K562 (cell line): ENCODE results near the gene TBC1D2B. TPM values are rescaled to one million over a fixed set of nuclear protein-coding genes. Genes with fewer than 3 reads are reported as not detected.
"Not testable (repeated sequence)": the region's sequence is repeated elsewhere in the genome, so short reads cannot be mapped to it uniquely, and the experiment has no call there.

Source experiments
- ATAC-seq: fragments of 200-7000 bp; cut with Tn5 transposase; 3 replicates; pipeline ENCODE4 v1.9.1; 2020; ENCODE audit warnings: moderate library complexity
- BruUV-seq: library from RNA; stranded (reverse); fragments of 400-500 nt; replicated peaks from 2 replicates; lab custom pipeline; 2021; lab: Mats Ljungman, UMichigan
- CTCF ChIA-PET: fragments of 300-600 bp; formaldehyde crosslinking; extraction: SDS; loops from one replicate; lab custom pipeline; 2021; ENCODE audit warnings: low intra/inter-chr PET ratio; lab: Yijun Ruan, JAX
- POLR2A ChIA-PET: fragments of 300-600, 350-650 bp; sonication (Branson Sonifier 250); formaldehyde crosslinking; extraction: SDS; loops from one replicate; lab custom pipeline; 2021; ENCODE audit warnings: antibody characterized with exemption, inconsistent platforms; lab: Yijun Ruan, JAX
- DNase-seq, 4 experiments: peaks; one replicate each; pipeline versions ENCODE4 v3.0.0 to v3.0.0-alpha.2; 2011 to 2018; ENCODE audit warnings: low spot score in 3 of 4, mixed read lengths in 3 of 4; ENCODE audit errors: extremely low read depth in 1 of 4
- FAIRE-seq: peaks from 2 replicates; lab custom pipeline; 2011; peaks lifted over from hg19 to GRCh38; lab: Jason Lieb, UNC
- H2AFZ ChIP-seq: 2 replicates; pipeline ENCODE4 v1.6.0; 2011; ENCODE audit warnings: low read depth, low read length, control low read depth, inconsistent platforms
- H3K27ac ChIP-seq: fragments of 200-600 bp; 3 replicates; pipeline ENCODE4 v1.8.0; 2011; ENCODE audit warnings: low read depth, mild to moderate bottlenecking, control low read depth, inconsistent platforms, low read length, moderate library complexity, mixed read lengths; ENCODE audit errors: extremely low read depth
- H3K27me3 ChIP-seq, 2 experiments: fragments of 300-600 bp in 1 of 2; 2 replicates in 1 of 2; 3 replicates in 1 of 2; pipeline versions ENCODE4 v1.6.0 to v1.8.0; 2011; ENCODE audit warnings: inconsistent platforms in 2 of 2, low read length in 2 of 2, mild to moderate bottlenecking in 1 of 2, mixed read lengths in 1 of 2, moderate library complexity in 1 of 2; ENCODE audit not compliant: control insufficient read depth in 2 of 2, insufficient read depth in 2 of 2
- H3K36me3 ChIP-seq: fragments of 300-600 bp; 3 replicates; pipeline ENCODE4 v1.8.0; 2011; ENCODE audit warnings: mild to moderate bottlenecking, low read length, inconsistent platforms; ENCODE audit not compliant: control insufficient read depth, insufficient read depth
- H3K4me1 ChIP-seq, 2 experiments: fragments of 200-600 bp in 1 of 2; replicated peaks in 1 of 2; 2 replicates in 1 of 2; 3 replicates in 1 of 2; pipeline versions ENCODE4 v1.5.1 to v1.8.0; 2011; ENCODE audit warnings: inconsistent platforms in 2 of 2, low read length in 2 of 2, mild to moderate bottlenecking in 1 of 2, mixed read lengths in 1 of 2, moderate library complexity in 1 of 2; ENCODE audit not compliant: control insufficient read depth in 2 of 2, insufficient read depth in 2 of 2
- H3K4me2 ChIP-seq: 2 replicates; pipeline ENCODE4 v1.6.1; 2011; ENCODE audit warnings: low read length, control low read depth, inconsistent platforms, mixed read lengths; ENCODE audit not compliant: insufficient read depth
- H3K4me3 ChIP-seq: fragments of 200-600 bp; sonication (generic), shearing (Covaris generic); 2 replicates; pipeline ENCODE4 v1.5.1; 2016; ENCODE audit warnings: control low read depth, inconsistent platforms
- H3K79me2 ChIP-seq: fragments of 200-600 bp; 3 replicates; pipeline ENCODE4 v1.8.0; 2011; ENCODE audit warnings: low read length, inconsistent platforms; ENCODE audit not compliant: control insufficient read depth, insufficient read depth
- H3K9ac ChIP-seq, 2 experiments: 2 replicates each; pipeline versions ENCODE4 v1.6.0 to v1.6.1; 2011; ENCODE audit warnings: low read depth in 2 of 2, low read length in 2 of 2, control low read depth in 1 of 2, inconsistent platforms in 1 of 2, mild to moderate bottlenecking in 1 of 2, mixed read lengths in 1 of 2; ENCODE audit not compliant: insufficient read depth in 1 of 2
- H3K9me1 ChIP-seq: one replicate; pipeline ENCODE4 v1.6.0; 2011; ENCODE audit warnings: inconsistent platforms, mild to moderate bottlenecking, low read length, moderate library complexity; ENCODE audit not compliant: control insufficient read depth, insufficient read depth
- H3K9me3 ChIP-seq: replicated peaks from 2 replicates; pipeline ENCODE4 v1.5.1; 2011; ENCODE audit warnings: low read depth, low read length, inconsistent platforms; ENCODE audit not compliant: control insufficient read depth, insufficient read depth
- H4K20me1 ChIP-seq: replicated peaks from 2 replicates; pipeline ENCODE4 v1.6.1; 2011; ENCODE audit warnings: low read length, inconsistent platforms, mixed read lengths; ENCODE audit not compliant: control insufficient read depth, insufficient read depth
- BHLHE40 ChIP-seq: IDR thresholded peaks from 2 replicates; pipeline ENCODE4 v1.6.1; 2011; ENCODE audit warnings: low read length, improper control_type of control experiment
- E2F1 ChIP-seq: sonication (generic); formaldehyde crosslinking; IDR thresholded peaks from 2 replicates; pipeline ENCODE4 v1.8.1; 2023; ENCODE audit warnings: mild to moderate bottlenecking, missing genetic modification reagents, moderate library complexity
- ZBTB43 ChIP-seq: sonication (generic); formaldehyde crosslinking; IDR thresholded peaks from 2 replicates; pipeline ENCODE4 v1.8.0; 2023; ENCODE audit warnings: mild to moderate bottlenecking, missing genetic modification reagents
- ZNF740 ChIP-seq, 3 experiments: fragments of 200-800 bp in 1 of 3; sonication (Bioruptor generic) in 1 of 3; sonication (generic) in 1 of 3; formaldehyde crosslinking in 1 of 3; IDR thresholded peaks; 2 replicates each; pipeline versions ENCODE4 v1.6.1 to v1.8.0; 2016 to 2022; ENCODE audit warnings: mild to moderate bottlenecking in 2 of 3, missing compliant biosample characterization in 2 of 3, missing genetic modification characterization in 2 of 3, missing genetic modification reagents in 1 of 3
- WGBS: fragments of 100-300 bp; shearing (Covaris generic); methylation state at CpG from one replicate; pipeline ENCODE4 v1.1.6; 2016; ENCODE audit warnings: low coverage, mixed read lengths; ENCODE audit not compliant: insufficient coverage; ENCODE audit errors: missing lambda C conversion rate; 5-methylcytosine and 5-hydroxymethylcytosine counted together
- in situ Hi-C: fragments of 300-500 bp; cut with MboI; formaldehyde crosslinking; loops from 4 replicates; pipeline ENCODE4 v1.15.0; 2018; ENCODE audit warnings: inconsistent platforms, mixed read lengths
- intact Hi-C: fragments of 100-400 bp; cut with micrococcal nuclease; formaldehyde crosslinking; loops from 2 replicates; pipeline ENCODE4 v1.14.2; 2022
- polyA plus RNA-seq, 8 experiments: library from polyadenylated mRNA; depleted of rRNA in 4 of 8; stranded (reverse) in 5 of 8; unstranded in 3 of 8; fragments of >200 nt; fragmentation: Nextera tagmentation in 2 of 8; fragmentation: Illumina TruSeq in 1 of 8; extraction: Ambion mirVana in 2 of 8; extraction: Trizol in 1 of 8; gene quantifications; 2 replicates each; pipeline versions ENCODE4 v1.2.1 to v1.2.3, GENCODE V29; 2011 to 2014; ENCODE audit warnings: inconsistent platforms in 1 of 8, missing spikeins in 1 of 8
- total RNA-seq, 7 experiments: library from RNA; depleted of rRNA in 6 of 7; stranded (reverse); fragments of >200 nt in 6 of 7; fragmentation: Illumina TruSeq in 2 of 7; extraction: Trizol in 2 of 7; gene quantifications; 2 replicates each; pipeline versions ENCODE4 v1.2.1 to v1.2.3, GENCODE V29; 2011 to 2021; ENCODE audit warnings: low replicate concordance in 1 of 7

Gene TBC1D2B
- total and polyA plus RNA-seq, 9 of the 15 experiments (the other 6 are each of a cell fraction or from before 2014, with no cell fraction given) = 0.15 to 16.3 (median 8.9) TPM

GRCh38 chr15:77992356-77993222 lies 84.9 kb downstream of the TBC1D2B start:
- in situ Hi-C loops = loop anchor here (5.0 kb wide), 1 partner anchor 770 kb away; no protein-coding TSS in a partner anchor
- ChIA-PET POLR2A (no interaction called here), CTCF (no interaction called here)
- peaks cover 0 to 40% of the 10 kb centered on the region in 2 experiments; a peak in 2 of 5 replicates for H3K4me1 ChIP-seq
- no peak for TF ChIP-seq BHLHE40
- no peak for TF ChIP-seq ZBTB43 (CRISPR knock-in tag)
- TF ChIP-seq ZNF740 (CRISPR knock-in tag; IDR thresholded peaks at IDR 0.05) = peak; percentile 85
- TF ChIP-seq ZNF740 (tag; IDR thresholded peaks at IDR 0.05) = peak in 1 of 2 experiments; percentile 89; a peak in 2 of 4 replicates
- no peak for TF ChIP-seq E2F1
- no peak for ATAC-seq
- H3K36me3 ChIP-seq = no peaks in the 10 kb centered on the region
- intact Hi-C loops = no loop called here
- no peak overlapping the region for H2AFZ ChIP-seq
- H3K79me2 ChIP-seq = no peaks in the 10 kb centered on the region
- no peak overlapping the region for H3K27ac ChIP-seq
- WGBS = 87% methylated on average over 11 of the region's 28 CpGs
- no peaks in the 10 kb centered on the region for H3K9me1 ChIP-seq
- H3K9ac ChIP-seq = no peak overlapping the region
- BruUV-seq = no TSS peak
- no peak for DNase-seq
- peaks cover 0 to 3% of the 10 kb centered on the region in 2 experiments; a peak in 1 of 5 replicates for H3K27me3 ChIP-seq
- FAIRE-seq = no peak
- no peak overlapping the region for H3K4me2 ChIP-seq
- H3K4me3 ChIP-seq = no peak overlapping the region
- H4K20me1 ChIP-seq = no peaks in the 10 kb centered on the region
- no peaks in the 10 kb centered on the region for H3K9me3 ChIP-seq

- H3K4me2 ChIP-seq, FAIRE-seq, H3K36me3 ChIP-seq, CTCF ChIA-PET, H3K27me3 ChIP-seq, POLR2A ChIA-PET, H3K79me2 ChIP-seq, H3K9me1 ChIP-seq, H3K9me3 ChIP-seq, ATAC-seq, DNase-seq, H3K27ac ChIP-seq, BruUV-seq, intact Hi-C loops, H4K20me1 ChIP-seq, H3K9ac ChIP-seq, H3K4me3 ChIP-seq, H2AFZ ChIP-seq: not testable (repeated sequence)
- in situ Hi-C loops = loop anchor here (5.0 kb wide), 1 partner anchor 771 kb away; no protein-coding TSS in a partner anchor
- H3K4me1 ChIP-seq = peaks cover 0 to 40% of the 10 kb centered on the region in 2 experiments; a peak in 2 of 5 replicates
- 31% methylated on average over 5 of the region's 9 CpGs for WGBS
Observed at GRCh38 chr15:77991658-77992201, 85.8 kb downstream of the TBC1D2B start.
